GM12865 (cell line): ENCODE data around the gene VSIG10.
"Not testable (repeated sequence)": the region's sequence is repeated elsewhere in the genome, so short reads cannot be mapped to it uniquely, and the experiment has no call there.

Source experiments
- DNase-seq: peaks from one replicate; pipeline ENCODE4 v3.0.0; 2010; ENCODE audit warnings: low read depth
- H3K4me3 ChIP-seq: 2 replicates; pipeline ENCODE4 v1.5.1; 2011; ENCODE audit warnings: mild to moderate bottlenecking, low read depth, low read length, control low read depth
- TF ChIP-seq, protein P1 (sequence below): IDR thresholded peaks from 2 replicates; pipeline ENCODE4 v1.5.1; 2011; ENCODE audit warnings: low read length, control low read depth, low read depth, inconsistent platforms; ENCODE audit not compliant: insufficient read depth; ENCODE audit errors: missing control alignments

The VSIG10 gene

DNA sequence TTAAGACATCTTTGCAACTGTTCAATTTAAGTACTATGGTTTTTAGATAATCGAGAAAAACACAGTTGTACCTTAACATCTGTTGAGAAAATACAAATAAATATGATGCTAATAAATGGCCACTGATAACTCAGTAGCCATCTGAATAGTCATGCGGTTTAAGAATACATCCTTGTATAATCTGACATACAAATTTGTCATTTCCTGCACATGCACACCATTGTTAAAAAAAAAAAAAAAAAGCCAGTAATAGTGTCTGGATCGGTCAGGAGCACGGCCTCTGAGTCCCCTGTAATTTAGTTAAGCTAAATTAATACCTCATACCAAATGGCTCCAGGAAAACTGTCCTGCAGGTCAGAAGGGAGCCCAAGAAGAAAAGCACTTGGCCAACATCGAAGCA lies 70.5 kb downstream of the VSIG10 start:
- DNase-seq, result no peak
- TF ChIP-seq, protein P1, sequence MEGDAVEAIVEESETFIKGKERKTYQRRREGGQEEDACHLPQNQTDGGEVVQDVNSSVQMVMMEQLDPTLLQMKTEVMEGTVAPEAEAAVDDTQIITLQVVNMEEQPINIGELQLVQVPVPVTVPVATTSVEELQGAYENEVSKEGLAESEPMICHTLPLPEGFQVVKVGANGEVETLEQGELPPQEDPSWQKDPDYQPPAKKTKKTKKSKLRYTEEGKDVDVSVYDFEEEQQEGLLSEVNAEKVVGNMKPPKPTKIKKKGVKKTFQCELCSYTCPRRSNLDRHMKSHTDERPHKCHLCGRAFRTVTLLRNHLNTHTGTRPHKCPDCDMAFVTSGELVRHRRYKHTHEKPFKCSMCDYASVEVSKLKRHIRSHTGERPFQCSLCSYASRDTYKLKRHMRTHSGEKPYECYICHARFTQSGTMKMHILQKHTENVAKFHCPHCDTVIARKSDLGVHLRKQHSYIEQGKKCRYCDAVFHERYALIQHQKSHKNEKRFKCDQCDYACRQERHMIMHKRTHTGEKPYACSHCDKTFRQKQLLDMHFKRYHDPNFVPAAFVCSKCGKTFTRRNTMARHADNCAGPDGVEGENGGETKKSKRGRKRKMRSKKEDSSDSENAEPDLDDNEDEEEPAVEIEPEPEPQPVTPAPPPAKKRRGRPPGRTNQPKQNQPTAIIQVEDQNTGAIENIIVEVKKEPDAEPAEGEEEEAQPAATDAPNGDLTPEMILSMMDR, result no peak
- H3K4me3 ChIP-seq, result no peak overlapping the region

DNA sequence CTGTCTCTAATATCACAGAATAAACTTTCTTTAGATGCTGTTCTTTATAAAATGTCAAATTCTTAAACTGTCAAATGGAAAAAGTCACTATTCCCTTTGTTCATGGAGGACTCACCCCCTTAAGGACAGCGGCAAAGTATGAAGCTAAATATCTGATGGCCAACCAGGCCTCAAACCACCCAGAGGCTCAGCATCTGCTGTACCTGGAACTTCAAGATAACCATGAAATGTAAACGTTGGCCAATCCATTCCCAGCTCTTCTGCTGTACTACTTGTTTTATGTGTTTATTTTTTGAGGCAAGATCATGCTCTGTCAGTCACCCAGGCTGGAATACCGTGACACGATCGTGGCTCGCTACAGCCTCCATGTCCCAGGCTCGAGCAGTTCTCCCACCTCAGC lies 71.6 kb downstream of the VSIG10 start:
- TF ChIP-seq, protein P1, result no peak
- no peak overlapping the region for H3K4me3 ChIP-seq
- DNase-seq, result no peak

DNA sequence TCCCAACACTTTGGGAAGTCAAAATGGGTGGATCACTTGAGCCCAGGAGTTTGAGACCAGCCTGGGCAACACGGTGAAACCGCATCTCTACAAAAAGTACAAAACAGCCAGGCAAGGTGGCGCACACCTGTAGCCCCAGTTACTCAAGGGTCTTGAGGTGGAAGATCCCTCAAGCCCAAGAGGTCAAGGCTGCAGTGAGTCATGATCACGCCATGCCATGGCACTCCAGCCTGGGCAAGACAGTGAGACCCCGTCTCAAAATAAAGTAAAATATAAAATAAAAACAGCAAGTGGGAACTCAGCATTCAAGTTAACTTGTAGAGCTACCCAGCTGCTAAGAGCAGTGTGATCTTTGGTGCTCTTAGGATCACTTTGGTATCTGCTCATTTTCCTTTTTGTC lies 74.6 kb downstream of the VSIG10 start:
- DNase-seq, result no peak
- no peak overlapping the region for H3K4me3 ChIP-seq
- TF ChIP-seq, protein P1, result no peak

DNA sequence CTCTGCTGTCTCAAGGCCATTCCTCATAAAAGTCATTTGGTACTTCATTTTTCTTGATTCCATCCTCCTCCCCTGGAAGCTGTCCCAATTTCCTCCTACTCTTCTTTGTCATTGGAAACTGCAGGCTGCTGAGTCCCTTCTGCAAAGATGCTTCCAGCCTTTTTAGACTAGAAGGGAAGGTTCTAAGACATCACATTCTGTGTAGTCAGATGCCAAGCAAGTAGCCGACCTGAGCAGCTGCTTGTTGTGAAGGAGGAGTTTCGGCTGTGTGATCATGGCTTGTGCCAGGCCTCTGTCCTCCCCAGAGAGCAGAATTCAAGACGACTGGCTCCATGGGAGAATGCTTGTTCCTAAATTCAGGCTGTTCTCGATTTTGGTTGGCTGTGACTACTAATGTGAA lies 78.6 kb downstream of the VSIG10 start:
- TF ChIP-seq, protein P1, result no peak
- DNase-seq, result no peak
- H3K4me3 ChIP-seq, result no peak overlapping the region

DNA sequence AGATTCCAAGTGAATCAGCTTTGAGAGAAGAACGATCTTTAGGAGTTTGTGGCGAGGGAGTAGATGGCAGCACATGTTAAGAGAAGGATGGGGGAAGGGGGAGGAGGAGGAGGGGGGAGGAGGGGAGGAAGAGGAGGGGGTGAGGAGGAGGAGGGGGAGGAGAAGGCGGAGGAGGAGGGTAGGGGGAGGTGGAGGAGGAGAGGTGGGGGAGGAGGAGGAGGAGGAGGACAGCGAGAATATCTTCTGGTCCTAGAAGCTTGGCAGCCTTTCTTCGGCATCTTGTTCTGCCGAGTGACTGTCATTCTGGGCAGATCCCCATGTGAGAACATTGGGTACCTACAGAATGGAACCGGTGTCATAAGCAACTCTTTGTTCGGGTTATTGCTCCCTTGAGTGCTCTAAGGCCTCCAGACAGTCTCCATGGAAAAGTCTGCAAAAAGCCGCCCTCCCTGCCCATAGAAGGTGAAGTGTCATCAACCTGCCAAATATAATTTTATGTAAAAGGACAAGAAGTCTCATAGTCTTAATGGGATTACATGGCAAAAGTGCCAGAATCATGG lies 80.4 kb downstream of the VSIG10 start:
- no peak for DNase-seq
- TF ChIP-seq, protein P1, result no peak
- H3K4me3 ChIP-seq, result no peak overlapping the region

DNA sequence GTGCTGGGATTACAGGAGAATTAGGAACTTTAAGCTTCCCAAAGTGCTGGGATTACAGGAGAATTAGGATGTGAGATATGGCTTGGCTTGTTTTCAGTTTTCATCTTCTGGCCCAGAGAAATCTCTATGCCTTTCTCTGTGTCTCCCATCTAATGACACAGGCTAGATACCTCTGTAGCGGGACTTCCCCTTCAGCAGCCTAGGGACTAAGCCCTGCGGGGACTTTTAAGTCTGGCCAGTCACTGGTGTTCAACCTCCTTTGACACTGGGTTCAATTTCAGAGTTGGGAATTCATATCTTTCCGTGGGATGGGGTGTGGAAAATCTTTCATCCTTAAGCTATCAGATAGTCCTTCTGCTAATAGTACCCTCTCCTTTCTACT lies 81.1 kb downstream of the VSIG10 start:
- H3K4me3 ChIP-seq, result no peak overlapping the region
- DNase-seq, result no peak
- TF ChIP-seq, protein P1, result no peak

DNA sequence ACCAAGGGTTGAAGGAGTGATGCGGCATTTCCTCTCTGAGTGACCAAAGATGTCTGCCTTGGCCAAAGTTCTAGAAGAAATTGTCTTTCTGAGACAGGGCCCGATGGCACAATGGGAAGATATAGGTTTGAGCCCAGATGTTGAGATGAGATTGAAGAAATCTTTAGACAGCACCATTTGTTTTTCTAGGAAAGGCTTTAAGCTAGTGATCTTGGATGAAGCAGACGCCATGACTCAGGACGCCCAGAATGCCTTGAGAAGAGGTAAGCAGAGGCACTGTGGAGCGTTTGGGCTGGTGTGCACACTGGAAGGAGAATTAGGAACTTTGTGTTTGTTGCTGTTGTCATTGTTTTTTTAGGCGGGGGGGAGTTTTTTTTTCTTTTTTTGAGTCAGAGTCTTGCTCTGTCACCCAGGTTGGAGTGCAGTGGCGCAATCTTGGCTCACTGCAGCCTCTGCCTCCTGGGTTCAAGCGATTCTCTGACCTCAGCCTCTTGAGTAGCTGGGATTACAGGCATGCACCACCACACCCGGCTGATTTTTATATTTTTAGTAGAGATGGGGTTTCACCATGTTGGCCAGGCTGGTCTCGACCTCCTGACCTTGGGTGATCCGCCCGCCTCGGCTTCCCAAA lies 81.6 kb downstream of the VSIG10 start:
- H3K4me3 ChIP-seq, DNase-seq: not testable (repeated sequence)
